ENCODE measurements around the gene PCDH18.

GRCh38 chr4:137529432-137529831 lies 2.9 kb downstream of the PCDH18 start:
- TF ChIP-seq ZFP30 (CRISPR knock-in tag; IDR thresholded peaks at IDR 0.05) (no peak), SNAI2 (CRISPR knock-in tag; IDR thresholded peaks at IDR 0.05) (no peak), ARNTL (CRISPR knock-in tag; IDR thresholded peaks at IDR 0.05; ENCODE audit: borderline replicate concordance, low read depth) (no peak), PATZ1 (CRISPR knock-in tag; IDR thresholded peaks at IDR 0.05; ENCODE audit: borderline replicate concordance) (no peak), ZFP3 (CRISPR knock-in tag; IDR thresholded peaks at IDR 0.05) (no peak), PPARA (CRISPR knock-in tag; IDR thresholded peaks at IDR 0.05; ENCODE audit: borderline replicate concordance) (no peak), OSR1 (CRISPR knock-in tag; IDR thresholded peaks at IDR 0.05) (no peak), POU6F1 (CRISPR knock-in tag; IDR thresholded peaks at IDR 0.05; ENCODE audit: borderline replicate concordance, low read depth) (no peak)
